Activated T-helper 9 cell treated with anti-CD3 and anti-CD28 coated beads, Interleukin-2, amount 50 U/mL, for 16 hours (primary cell): ENCODE data around the gene FOXP3.
"Not testable (repeated sequence)": the region's sequence is repeated elsewhere in the genome, so short reads cannot be mapped to it uniquely, and the experiment has no call there.

Source experiments
- DNase-seq: peaks from one replicate; pipeline ENCODE4 v3.0.0-alpha.2; 2020; ENCODE audit warnings: low read depth

The FOXP3 gene

GRCh38 chrX:49264460-49264859, at the start of gene FOXP3:
FOXP3 (minus strand) TSS chrX:49264710; CDS start chrX:49258505, 6,205 bp downstream.
- no peak for DNase-seq

- DNase-seq = no peak
Observed at GRCh38 chrX:49312176-49312575, 47.7 kb upstream of the FOXP3 start.

- no peak for DNase-seq
Observed at GRCh38 chrX:49310371-49310770, 45.9 kb upstream of the FOXP3 start.

GRCh38 chrX:49309401-49309981, 45.0 kb upstream of the FOXP3 start:
- DNase-seq = no peak

- DNase-seq = no peak
Observed at GRCh38 chrX:49308604-49309269, 44.2 kb upstream of the FOXP3 start.

GRCh38 chrX:49307775-49308174, 43.3 kb upstream of the FOXP3 start:
- not testable (repeated sequence) for DNase-seq

- DNase-seq = no peak
Observed at GRCh38 chrX:49303346-49303745, 38.8 kb upstream of the FOXP3 start, which contains the start of gene GAGE10. GAGE10 (plus strand) TSS chrX:49303646; CDS start chrX:49304860, 1,214 bp downstream.

GRCh38 chrX:49300703-49301102, 36.2 kb upstream of the FOXP3 start:
- DNase-seq = no peak

GRCh38 chrX:49299293-49299692, 34.8 kb upstream of the FOXP3 start:
- not testable (repeated sequence) for DNase-seq

GRCh38 chrX:49292400-49293362, 28.2 kb upstream of the FOXP3 start:
- no peak for DNase-seq

- peak; percentile 45 for DNase-seq
Observed at GRCh38 chrX:49291615-49292337, 27.3 kb upstream of the FOXP3 start.

GRCh38 chrX:49290215-49290614, 25.7 kb upstream of the FOXP3 start:
- DNase-seq = no peak

GRCh38 chrX:49287665-49288064, 23.2 kb upstream of the FOXP3 start:
- DNase-seq = no peak

GRCh38 chrX:49286581-49286980, 22.1 kb upstream of the FOXP3 start:
- DNase-seq = no peak

- DNase-seq = no peak
Observed at GRCh38 chrX:49286136-49286535, 21.6 kb upstream of the FOXP3 start.

GRCh38 chrX:49284212-49284611, 19.7 kb upstream of the FOXP3 start:
- DNase-seq = no peak

- no peak for DNase-seq
Observed at GRCh38 chrX:49282647-49283011, 18.1 kb upstream of the FOXP3 start.

GRCh38 chrX:49278081-49278480, 13.6 kb upstream of the FOXP3 start:
- DNase-seq = no peak

- no peak for DNase-seq
Observed at GRCh38 chrX:49277535-49277830, 13.0 kb upstream of the FOXP3 start.

- DNase-seq = no peak
Observed at GRCh38 chrX:49276671-49277534, 12.4 kb upstream of the FOXP3 start.

- DNase-seq = no peak
Observed at GRCh38 chrX:49276207-49276606, 11.7 kb upstream of the FOXP3 start.
